Stomach smooth muscle (tissue), 2 donors: ENCODE results near the gene COPS3.
"Not testable (repeated sequence)": the region's sequence is repeated elsewhere in the genome, so short reads cannot be mapped to it uniquely, and the experiment has no call there.

Experiments used
- H3K27ac ChIP-seq: one replicate; pipeline ENCODE4 v1.7.0; 2013; ENCODE audit warnings: mild to moderate bottlenecking, low read length, inconsistent platforms
- H3K27me3 ChIP-seq, 2 donors: one replicate each; pipeline ENCODE4 v1.7.0; 2013; ENCODE audit warnings: low read length in 2 of 2; ENCODE audit not compliant: insufficient read depth in 2 of 2, control insufficient read depth in 1 of 2
- H3K36me3 ChIP-seq, 2 donors: one replicate each; pipeline ENCODE4 v1.7.0; 2013; ENCODE audit warnings: low read length in 2 of 2; ENCODE audit not compliant: control insufficient read depth in 2 of 2, insufficient read depth in 2 of 2
- H3K4me1 ChIP-seq: one replicate; pipeline ENCODE4 v1.7.0; 2013; ENCODE audit warnings: low read length; ENCODE audit not compliant: control insufficient read depth, insufficient read depth
- H3K4me3 ChIP-seq, 2 donors: one replicate each; pipeline ENCODE4 v1.7.0; 2013; ENCODE audit warnings: low read length in 2 of 2
- H3K9ac ChIP-seq, 2 donors: one replicate each; pipeline ENCODE4 v1.7.0; 2013; ENCODE audit warnings: low read length in 2 of 2, mild to moderate bottlenecking in 1 of 2
- H3K9me3 ChIP-seq, 2 donors: one replicate each; pipeline ENCODE4 v1.7.0; 2013; ENCODE audit warnings: low read length in 2 of 2; ENCODE audit not compliant: control insufficient read depth in 2 of 2
- donor health status: healthy.
- donor health status: Pancreatic carcinoma.

Gene COPS3

DNA sequence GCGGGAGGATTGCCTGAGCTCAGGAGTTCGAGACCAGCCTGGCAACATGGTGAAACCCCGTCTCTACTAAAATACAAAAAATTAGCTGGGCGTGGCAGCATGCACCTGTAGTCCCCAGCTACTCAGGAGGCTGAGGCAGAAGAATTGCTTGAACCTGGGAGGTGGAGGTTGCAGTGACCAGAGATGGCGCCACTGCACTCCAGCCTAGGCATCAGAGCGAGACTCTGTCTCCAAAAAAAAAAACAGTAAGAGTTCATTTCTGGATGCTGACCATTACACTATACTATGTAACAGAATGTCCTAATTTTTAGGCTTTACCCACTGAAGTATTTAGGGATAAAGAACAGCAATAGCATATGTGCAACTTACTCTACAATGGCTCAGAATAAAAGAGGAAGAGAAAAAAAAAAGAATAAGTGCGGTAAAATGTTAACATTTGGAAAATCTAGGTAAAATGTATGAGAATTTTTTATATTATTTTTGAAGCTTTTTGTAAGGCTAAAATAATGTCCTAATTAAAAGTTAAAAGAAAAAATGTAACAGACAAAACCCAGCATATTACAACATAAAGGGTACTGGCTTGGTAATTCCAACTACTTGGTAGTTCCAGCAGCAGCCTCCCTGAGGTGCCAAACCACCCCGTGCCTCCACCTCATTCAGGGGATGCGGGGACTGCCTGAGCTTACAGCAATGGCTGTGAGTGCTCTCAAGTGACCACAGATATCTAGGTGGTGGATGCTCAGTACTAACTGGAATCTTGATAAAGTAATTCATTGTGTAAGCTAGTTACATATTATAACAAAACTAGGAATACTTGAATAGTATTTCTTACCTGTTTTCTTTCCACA, 10.9 kb downstream of the COPS3 start:
- Histone ChIP-seq H3K9ac (no peak overlapping the region), H3K27ac (no peak overlapping the region), H3K27me3 (no peaks in the 10 kb centered on the region), H3K4me3 (no peak overlapping the region), H3K36me3 (peaks cover 29 to 51% of the 10 kb centered on the region in 2 donors), H3K4me1 (no peaks in the 10 kb centered on the region), H3K9me3 (no peaks in the 10 kb centered on the region)

DNA sequence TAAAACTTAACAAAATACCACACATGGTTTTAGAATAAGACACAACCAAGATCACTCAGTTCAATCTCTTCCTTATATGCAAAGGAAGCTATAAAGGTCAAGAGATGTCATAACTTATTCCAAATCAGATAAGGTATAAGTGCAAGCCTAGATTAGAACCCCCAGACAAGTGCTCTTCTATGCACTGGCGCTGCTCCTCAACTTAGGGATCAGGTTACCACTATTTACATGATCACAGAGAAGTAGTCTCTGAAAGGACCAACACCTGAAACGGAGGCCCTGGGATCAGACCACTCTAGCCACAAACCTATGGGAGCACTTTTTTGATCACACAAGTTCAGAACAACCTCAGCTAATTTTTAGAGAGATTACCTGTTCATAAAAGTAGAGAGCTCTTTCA, 16.6 kb downstream of the COPS3 start:
- H3K4me3 ChIP-seq: no peak overlapping the region
- H3K4me1 ChIP-seq: no peaks in the 10 kb centered on the region
- no peaks in the 10 kb centered on the region for H3K27me3 ChIP-seq
- peaks cover 36 to 38% of the 10 kb centered on the region in 2 donors for H3K36me3 ChIP-seq
- no peak overlapping the region for H3K9ac ChIP-seq
- no peak overlapping the region for H3K27ac ChIP-seq
- no peaks in the 10 kb centered on the region for H3K9me3 ChIP-seq

DNA sequence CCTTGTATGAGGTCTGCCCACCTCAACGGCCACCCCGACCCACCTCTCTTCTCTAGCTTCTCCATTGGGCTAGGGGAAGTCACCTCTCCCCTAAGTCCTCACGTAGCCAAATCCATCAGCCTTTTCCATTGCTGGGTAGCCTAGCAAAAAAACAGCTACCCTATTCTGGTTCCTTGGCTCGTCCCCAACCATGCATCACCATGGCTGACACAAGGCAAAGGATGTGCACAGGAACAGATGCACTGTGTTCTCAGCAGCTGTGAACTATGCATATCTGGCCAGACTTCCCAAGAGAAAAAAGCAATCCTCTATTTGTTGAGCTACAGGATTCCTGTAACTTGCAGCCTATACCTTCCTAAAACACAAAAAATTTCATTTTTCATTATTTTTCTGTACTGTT, 22.0 kb downstream of the COPS3 start:
- Histone ChIP-seq H3K4me1 (no peaks in the 10 kb centered on the region), H3K4me3 (no peak overlapping the region), H3K36me3 (peaks cover 35 to 43% of the 10 kb centered on the region in 2 donors), H3K9me3 (no peaks in the 10 kb centered on the region), H3K9ac (no peak overlapping the region), H3K27ac (no peak overlapping the region), H3K27me3 (no peaks in the 10 kb centered on the region)

DNA sequence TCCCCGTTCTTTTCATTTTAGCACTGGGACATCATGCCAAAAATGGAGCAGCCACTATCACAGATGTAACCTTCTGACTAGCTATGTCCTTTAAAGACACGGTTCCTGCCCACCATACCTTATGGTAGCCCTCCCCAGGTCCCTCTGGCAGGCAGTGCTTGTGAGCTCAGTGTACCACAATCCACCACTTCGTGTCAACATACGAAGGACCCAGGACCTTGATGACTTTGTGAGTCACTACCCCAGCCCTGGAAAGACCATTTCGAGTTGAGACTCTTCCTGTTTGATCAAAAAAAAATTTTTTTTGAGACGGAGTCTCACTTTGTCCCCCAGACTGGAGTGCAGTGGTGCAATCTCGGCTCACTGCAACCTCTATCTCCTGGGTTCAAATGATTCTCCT, 23.0 kb downstream of the COPS3 start:
- H3K27me3 ChIP-seq: no peaks in the 10 kb centered on the region
- H3K4me3 ChIP-seq: no peak overlapping the region
- no peaks in the 10 kb centered on the region for H3K4me1 ChIP-seq
- H3K27ac ChIP-seq: no peak overlapping the region
- H3K9ac ChIP-seq: no peak overlapping the region
- H3K36me3 ChIP-seq: peaks cover 37 to 44% of the 10 kb centered on the region in 2 donors
- H3K9me3 ChIP-seq: no peaks in the 10 kb centered on the region

DNA sequence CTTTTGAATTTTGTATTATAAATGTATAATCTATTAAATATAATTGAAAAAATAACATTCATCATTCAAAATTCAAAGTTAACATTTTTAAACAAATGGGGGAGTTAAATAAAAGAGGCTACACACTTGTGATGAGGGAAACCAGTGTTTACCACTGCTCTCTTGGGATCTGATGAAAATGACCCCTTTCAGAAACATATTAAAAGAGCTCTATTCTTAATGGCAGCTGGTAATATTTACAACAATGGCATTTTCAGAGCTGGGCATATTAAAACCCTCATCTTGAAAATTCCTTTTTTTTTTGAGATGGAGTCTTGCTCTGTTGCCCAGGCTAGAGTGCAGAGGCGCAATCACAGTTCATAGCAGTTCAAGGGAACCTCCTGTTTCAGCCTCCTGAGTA, 24.7 kb downstream of the COPS3 start:
- Histone ChIP-seq H3K27ac (no peak overlapping the region), H3K9me3 (no peaks in the 10 kb centered on the region), H3K4me3 (no peak overlapping the region), H3K4me1 (no peaks in the 10 kb centered on the region), H3K9ac (no peak overlapping the region), H3K36me3 (peaks cover 46 to 50% of the 10 kb centered on the region in 2 donors), H3K27me3 (no peaks in the 10 kb centered on the region)

DNA sequence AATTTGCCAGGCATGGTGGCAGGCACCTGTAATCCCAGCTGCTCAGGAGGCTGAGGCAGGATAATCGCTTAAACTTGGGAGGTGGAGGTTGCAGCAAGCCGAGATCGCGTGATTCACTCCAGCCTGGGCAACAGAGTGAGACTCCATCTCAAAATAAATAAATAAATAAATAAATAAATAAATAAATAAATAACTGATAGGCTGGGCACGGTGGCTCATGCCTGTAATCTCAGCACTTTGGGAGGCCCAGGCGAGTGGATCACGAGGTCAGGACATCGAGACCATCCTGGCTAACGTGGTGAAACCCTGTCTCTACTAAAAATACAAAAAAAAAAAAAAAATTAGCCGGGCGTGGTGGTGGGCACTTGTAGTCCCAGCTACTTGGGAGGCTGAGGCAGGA, 25.4 kb downstream of the COPS3 start:
- H3K9ac ChIP-seq, H3K27me3 ChIP-seq, H3K4me1 ChIP-seq, H3K4me3 ChIP-seq, H3K9me3 ChIP-seq, H3K27ac ChIP-seq: not testable (repeated sequence)
- H3K36me3 ChIP-seq: peaks cover 46% of the 10 kb centered on the region in 2 donors

DNA sequence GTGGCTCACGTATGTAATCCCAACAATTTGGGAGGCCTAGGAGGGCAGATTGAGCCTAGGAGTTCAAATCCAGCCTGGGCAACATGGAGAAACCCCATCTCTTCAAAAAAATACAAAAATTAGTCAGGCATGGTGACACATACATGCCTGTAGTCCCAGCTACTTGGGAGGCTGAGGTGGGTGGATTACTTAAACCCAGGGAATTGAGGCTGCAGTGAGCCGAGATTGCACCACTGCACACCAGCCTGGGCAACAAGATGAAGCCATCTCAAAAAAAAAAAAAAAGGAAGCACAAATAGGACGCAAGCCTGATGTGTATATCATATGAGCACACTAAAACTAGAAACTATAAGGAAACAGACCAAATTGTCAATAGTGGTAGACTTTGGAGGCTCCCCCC, 27.0 kb downstream of the COPS3 start:
- Histone ChIP-seq H3K27ac (no peak overlapping the region), H3K27me3 (no peaks in the 10 kb centered on the region), H3K4me1 (no peaks in the 10 kb centered on the region), H3K4me3 (no peak overlapping the region), H3K9me3 (no peaks in the 10 kb centered on the region), H3K9ac (no peak overlapping the region), H3K36me3 (peaks cover 33 to 36% of the 10 kb centered on the region in 2 donors)

DNA sequence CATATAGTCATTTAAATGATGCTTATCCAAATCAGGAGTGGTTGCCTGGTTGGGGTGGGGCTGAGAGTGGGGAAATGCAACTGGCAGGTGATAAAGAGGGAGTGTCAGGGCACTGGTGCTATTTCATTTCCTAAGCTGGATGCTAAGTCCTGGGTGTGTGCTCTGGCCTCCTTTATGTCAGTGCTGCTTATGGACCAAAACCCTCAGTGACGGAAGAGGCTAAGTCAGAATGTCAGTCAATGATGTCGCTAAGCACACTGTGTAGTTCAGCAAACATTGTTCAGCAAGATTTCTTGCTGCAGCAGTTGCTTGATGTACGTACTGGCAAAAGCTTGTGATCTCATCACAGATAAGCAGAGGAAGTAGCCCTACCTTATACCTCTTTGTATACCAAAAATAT, 27.6 kb downstream of the COPS3 start:
- no peak overlapping the region for H3K4me3 ChIP-seq
- peaks cover 28 to 37% of the 10 kb centered on the region in 2 donors for H3K36me3 ChIP-seq
- no peaks in the 10 kb centered on the region for H3K9me3 ChIP-seq
- H3K9ac ChIP-seq: no peak overlapping the region
- no peaks in the 10 kb centered on the region for H3K27me3 ChIP-seq
- no peak overlapping the region for H3K27ac ChIP-seq
- H3K4me1 ChIP-seq: no peaks in the 10 kb centered on the region

DNA sequence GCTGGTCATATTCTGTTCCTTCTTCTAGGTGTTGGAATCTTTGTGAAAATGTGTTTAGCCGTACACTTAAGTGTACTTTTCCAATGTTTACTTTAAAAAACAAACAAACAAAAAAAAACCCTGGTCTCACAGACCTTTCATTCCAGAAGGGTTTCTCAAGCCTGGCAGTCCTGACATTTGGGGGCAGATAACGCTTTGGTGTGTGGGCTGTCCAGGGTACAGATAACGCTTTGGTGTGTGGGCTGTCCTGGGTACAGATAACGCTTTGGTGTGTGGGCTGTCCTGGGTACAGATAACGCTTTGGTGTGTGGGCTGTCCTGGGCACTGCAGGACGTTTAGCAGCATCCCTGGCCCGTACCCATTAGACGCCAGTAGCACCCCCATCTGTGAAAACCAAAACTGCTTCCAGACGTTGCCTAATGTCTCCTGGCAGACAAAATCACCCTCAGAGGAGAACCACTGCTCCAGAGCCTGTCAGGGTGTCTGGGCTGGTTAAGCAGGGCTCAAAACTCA, 28.8 kb downstream of the COPS3 start:
- Histone ChIP-seq H3K27ac (no peak overlapping the region), H3K36me3 (peaks cover 24 to 37% of the 10 kb centered on the region in 2 donors), H3K4me1 (no peaks in the 10 kb centered on the region), H3K9me3 (no peaks in the 10 kb centered on the region), H3K9ac (no peak overlapping the region), H3K27me3 (no peaks in the 10 kb centered on the region), H3K4me3 (no peak overlapping the region)

DNA sequence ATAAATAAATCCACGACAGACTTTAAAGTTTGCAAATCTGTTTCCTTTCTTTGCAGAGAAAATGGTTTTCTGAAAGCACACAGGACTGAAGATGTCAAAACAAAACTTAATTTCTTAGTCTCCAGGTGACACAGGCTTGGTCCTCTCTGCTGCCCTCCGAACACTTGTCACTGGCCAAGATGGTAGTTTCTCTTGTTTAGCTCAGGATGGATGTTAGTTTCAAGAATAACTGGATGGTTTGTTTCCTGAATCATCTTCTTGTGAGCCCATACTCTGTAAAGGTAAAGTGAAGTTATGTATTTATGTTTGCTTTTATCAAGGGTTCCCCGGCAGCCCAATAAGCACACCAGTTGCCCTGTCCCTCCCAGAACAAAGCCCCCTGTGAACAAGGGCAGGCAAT, 34.2 kb downstream of the COPS3 start:
- Histone ChIP-seq H3K9ac (no peak overlapping the region), H3K9me3 (no peaks in the 10 kb centered on the region), H3K4me3 (no peak overlapping the region), H3K4me1 (no peaks in the 10 kb centered on the region), H3K36me3 (peaks cover 21 to 24% of the 10 kb centered on the region in 2 donors), H3K27me3 (no peaks in the 10 kb centered on the region), H3K27ac (no peak overlapping the region)

DNA sequence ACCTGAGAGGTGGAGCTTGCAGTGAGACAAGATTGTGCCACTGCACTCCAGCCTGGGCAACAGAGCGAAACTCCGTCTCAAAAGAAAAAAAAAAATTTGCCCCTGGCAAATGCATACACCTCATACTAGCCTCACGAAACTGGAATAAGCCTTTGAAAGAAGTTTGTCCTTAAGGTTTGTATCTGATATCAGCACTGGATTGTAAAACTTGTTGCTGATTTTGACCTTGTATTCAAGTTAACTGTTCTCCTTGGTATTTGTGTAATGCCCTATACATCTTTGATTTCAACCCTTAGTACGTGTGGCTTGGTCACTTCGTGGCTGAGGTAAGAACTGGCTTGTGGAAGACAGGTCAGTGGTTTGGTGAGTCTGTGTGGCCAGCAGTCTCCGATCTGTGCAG, 37.9 kb downstream of the COPS3 start:
- no peaks in the 10 kb centered on the region for H3K27me3 ChIP-seq
- H3K27ac ChIP-seq: no peak overlapping the region
- no peaks in the 10 kb centered on the region for H3K9me3 ChIP-seq
- no peak overlapping the region for H3K4me3 ChIP-seq
- no peak overlapping the region for H3K9ac ChIP-seq
- H3K4me1 ChIP-seq: no peaks in the 10 kb centered on the region
- peaks cover 17 to 18% of the 10 kb centered on the region in 2 donors for H3K36me3 ChIP-seq
